IPS-18c (cell line): ENCODE results near the gene ACTC1.
"Not testable (repeated sequence)": the region's sequence is repeated elsewhere in the genome, so short reads cannot be mapped to it uniquely, and the experiment has no call there.

Experiments
- H3K4me3 ChIP-seq: 2 replicates; pipeline ENCODE4 v1.7.0; 2013; ENCODE audit warnings: low read depth, mild to moderate bottlenecking, low read length, moderate library complexity; ENCODE audit not compliant: insufficient read depth
- H3K9me3 ChIP-seq: one replicate; pipeline ENCODE4 v1.6.1; 2013; ENCODE audit warnings: mild to moderate bottlenecking, low read length, moderate library complexity; ENCODE audit not compliant: control insufficient read depth, insufficient read depth

ACTC1 gene

GRCh38 chr15:34795267-34796081 lies at the start of gene ACTC1:
TSS of gene ACTC1 (minus strand) at chr15:34795549. CDS start at chr15:34794808, 741 bp downstream.
- H3K4me3 ChIP-seq: peak within 1 kb of the TSS; percentile 58
- H3K9me3 ChIP-seq: no peaks in the 10 kb centered on the region

GRCh38 chr15:34841262-34841725 lies 45.9 kb upstream of the ACTC1 start:
- no peak overlapping the region for H3K4me3 ChIP-seq
- H3K9me3 ChIP-seq: peaks cover 2% of the 10 kb centered on the region

GRCh38 chr15:34838282-34838681 lies 42.9 kb upstream of the ACTC1 start:
- H3K4me3 ChIP-seq: no peak overlapping the region
- peaks cover 2% of the 10 kb centered on the region for H3K9me3 ChIP-seq

GRCh38 chr15:34837246-34838016 lies 42.1 kb upstream of the ACTC1 start:
- H3K9me3 ChIP-seq: peaks cover 2% of the 10 kb centered on the region

GRCh38 chr15:34828145-34828911 lies 33.0 kb upstream of the ACTC1 start:
- no peaks in the 10 kb centered on the region for H3K9me3 ChIP-seq
- H3K4me3 ChIP-seq: no peak overlapping the region

More at GRCh38 chr15:34837246-34838016, 42.1 kb upstream of the ACTC1 start:
- H3K4me3 ChIP-seq: no peak overlapping the region

- Histone ChIP-seq H3K4me3 (no peak overlapping the region), H3K9me3 (no peaks in the 10 kb centered on the region)
Observed at GRCh38 chr15:34821831-34822230, 26.5 kb upstream of the ACTC1 start.

- Histone ChIP-seq H3K9me3 (no peaks in the 10 kb centered on the region), H3K4me3 (no peak overlapping the region)
Observed at GRCh38 chr15:34820110-34820509, 24.8 kb upstream of the ACTC1 start.

- no peaks in the 10 kb centered on the region for H3K9me3 ChIP-seq
Observed at GRCh38 chr15:34818526-34818925, 23.2 kb upstream of the ACTC1 start.

GRCh38 chr15:34815836-34816235 lies 20.5 kb upstream of the ACTC1 start:
- Histone ChIP-seq H3K9me3 (no peaks in the 10 kb centered on the region), H3K4me3 (no peak overlapping the region)

More at GRCh38 chr15:34818526-34818925, 23.2 kb upstream of the ACTC1 start:
- H3K4me3 ChIP-seq: no peak overlapping the region

- Histone ChIP-seq H3K9me3 (no peaks in the 10 kb centered on the region), H3K4me3 (no peak overlapping the region)
Observed at GRCh38 chr15:34813446-34814190, 18.3 kb upstream of the ACTC1 start.

- not testable (repeated sequence) for H3K4me3 ChIP-seq, H3K9me3 ChIP-seq
Observed at GRCh38 chr15:34812868-34813365, 17.6 kb upstream of the ACTC1 start.

- no peaks in the 10 kb centered on the region for H3K9me3 ChIP-seq
Observed at GRCh38 chr15:34812369-34812768, 17.0 kb upstream of the ACTC1 start.

GRCh38 chr15:34810443-34811129 lies 15.2 kb upstream of the ACTC1 start:
- peaks cover 3% of the 10 kb centered on the region for H3K9me3 ChIP-seq
- no peak overlapping the region for H3K4me3 ChIP-seq

More at GRCh38 chr15:34812369-34812768, 17.0 kb upstream of the ACTC1 start:
- no peak overlapping the region for H3K4me3 ChIP-seq

GRCh38 chr15:34809186-34809585 lies 13.8 kb upstream of the ACTC1 start:
- peaks cover 3% of the 10 kb centered on the region for H3K9me3 ChIP-seq
- no peak overlapping the region for H3K4me3 ChIP-seq

GRCh38 chr15:34808016-34808415 lies 12.7 kb upstream of the ACTC1 start:
- Histone ChIP-seq H3K4me3 (no peak overlapping the region), H3K9me3 (peaks cover 3% of the 10 kb centered on the region)

GRCh38 chr15:34807241-34807640 lies 11.9 kb upstream of the ACTC1 start:
- not testable (repeated sequence) for H3K4me3 ChIP-seq, H3K9me3 ChIP-seq
